Testis (tissue), 2 donors: ENCODE measurements around the gene PTPRD.

ENCODE experiments used
- CTCF ChIP-seq, 3 experiments: fragments of 450-650 bp in 2 of 3; fragments of 200-600 bp in 1 of 3; sonication (generic) in 1 of 3; IDR thresholded peaks; one replicate each; pipeline ENCODE4 v1.5.1; 2016 to 2019; ENCODE audit warnings: antibody characterized with exemption in 3 of 3, mild to moderate bottlenecking in 2 of 3, moderate library complexity in 1 of 3
- POLR2A ChIP-seq: fragments of 450-650 bp; IDR thresholded peaks from one replicate; pipeline ENCODE4 v1.6.1; 2017; ENCODE audit warnings: antibody characterized with exemption, mild to moderate bottlenecking, moderate library complexity

- TF ChIP-seq CTCF (IDR thresholded peaks at IDR 0.05) (no peak), POLR2A (no peak)
These were observed 2135.4 kb downstream of the PTPRD start for GRCh38 chr9:8477450-8477849.
